Measurements from ENCODE around the gene HIRA. TPM values are rescaled to one million over a fixed set of nuclear protein-coding genes. Genes with fewer than 3 reads are reported as not detected.

The HIRA gene
- total and polyA plus RNA-seq, 2 experiments from 2014 or later: 9.4 to 58.3 TPM

DNA sequence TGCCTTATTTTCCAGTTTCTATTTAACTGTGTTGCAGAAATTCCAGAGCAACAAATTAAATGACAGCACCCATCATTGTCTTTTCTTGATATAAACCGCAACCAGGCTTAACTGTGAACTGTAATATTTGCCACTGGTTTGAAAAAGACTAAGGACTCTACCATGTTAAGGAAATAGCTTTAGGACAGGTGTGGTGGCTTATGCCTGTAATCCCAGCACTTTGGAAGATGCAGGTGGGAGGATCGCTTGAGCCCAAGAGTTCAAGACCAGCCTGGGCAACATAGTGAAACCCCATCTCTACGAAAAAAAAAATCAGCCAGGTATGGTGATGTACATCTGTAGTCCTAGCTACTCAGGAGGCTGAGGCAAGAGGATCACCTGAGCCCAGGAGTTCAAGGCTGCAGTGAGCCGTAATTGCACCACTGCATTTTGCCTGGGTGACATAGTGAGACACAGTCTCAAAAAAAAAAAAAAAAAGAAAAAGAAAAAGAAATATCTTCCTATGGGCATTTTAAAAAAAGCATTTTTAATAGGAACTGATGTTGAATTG is 28.8 kb downstream of the HIRA start:
- Histone ChIP-seq H4K20me1 (replicated peaks; ENCODE audit: insufficient read depth) (peaks cover 14% of the 10 kb centered on the region), H3K27ac (ENCODE audit: low read depth) (no peak overlapping the region), H3K36me3 (ENCODE audit: insufficient read depth) (peaks cover 25% of the 10 kb centered on the region), H2AFZ (no peak overlapping the region), H3K4me3 (no peak overlapping the region), H3K4me1 (ENCODE audit: insufficient read depth) (no peaks in the 10 kb centered on the region), H3K79me2 (replicated peaks; ENCODE audit: insufficient read depth) (peaks cover 3% of the 10 kb centered on the region; the same call in 1 of the 2 replicates), H3K4me2 (no peak overlapping the region), H3K27me3 (ENCODE audit: insufficient read depth) (no peaks in the 10 kb centered on the region), H3K9me2 (ENCODE audit: insufficient read depth) (no peaks in the 10 kb centered on the region), H3F3A (replicated peaks; ENCODE audit: low read depth) (no peaks in the 10 kb centered on the region)
- H3K36me3 Mint-ChIP-seq (ENCODE audit: low read depth): peaks cover 60% of the 10 kb centered on the region
- DNase-seq (ENCODE audit: low spot score) (no peak), ATAC-seq (no peak)
- H3K27me3 Mint-ChIP-seq (ENCODE audit: insufficient read depth, low read depth, poor library complexity): peaks cover 13% of the 10 kb centered on the region
- no peaks in the 10 kb centered on the region for H3K4me1 Mint-ChIP-seq
- H3K27ac Mint-ChIP-seq: no peak overlapping the region
- TF ChIP-seq, protein P1, sequence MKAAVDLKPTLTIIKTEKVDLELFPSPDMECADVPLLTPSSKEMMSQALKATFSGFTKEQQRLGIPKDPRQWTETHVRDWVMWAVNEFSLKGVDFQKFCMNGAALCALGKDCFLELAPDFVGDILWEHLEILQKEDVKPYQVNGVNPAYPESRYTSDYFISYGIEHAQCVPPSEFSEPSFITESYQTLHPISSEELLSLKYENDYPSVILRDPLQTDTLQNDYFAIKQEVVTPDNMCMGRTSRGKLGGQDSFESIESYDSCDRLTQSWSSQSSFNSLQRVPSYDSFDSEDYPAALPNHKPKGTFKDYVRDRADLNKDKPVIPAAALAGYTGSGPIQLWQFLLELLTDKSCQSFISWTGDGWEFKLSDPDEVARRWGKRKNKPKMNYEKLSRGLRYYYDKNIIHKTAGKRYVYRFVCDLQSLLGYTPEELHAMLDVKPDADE (IDR thresholded peaks at IDR 0.05): no peak
- TF ChIP-seq NANOG (IDR thresholded peaks at IDR 0.05; ENCODE audit: borderline replicate concordance): no peak
- TF ChIP-seq POLR2AphosphoS5 (IDR thresholded peaks at IDR 0.05; ENCODE audit: low read depth): no peak
- no peak for TF ChIP-seq REST (IDR thresholded peaks at IDR 0.05; ENCODE audit: unreplicated experiment)
- no peak for TF ChIP-seq ZNF114 (CRISPR knock-in tag; IDR thresholded peaks at IDR 0.05)
- no peak for TF ChIP-seq STAT1 (IDR thresholded peaks at IDR 0.05; ENCODE audit: unreplicated experiment)
- no peak for TF ChIP-seq CREB1 (CRISPR knock-in tag; IDR thresholded peaks at IDR 0.05; ENCODE audit: low read depth)
- no peak overlapping the region for H3K4me3 Mint-ChIP-seq
- H3K9me3 Mint-ChIP-seq: no peaks in the 10 kb centered on the region

DNA sequence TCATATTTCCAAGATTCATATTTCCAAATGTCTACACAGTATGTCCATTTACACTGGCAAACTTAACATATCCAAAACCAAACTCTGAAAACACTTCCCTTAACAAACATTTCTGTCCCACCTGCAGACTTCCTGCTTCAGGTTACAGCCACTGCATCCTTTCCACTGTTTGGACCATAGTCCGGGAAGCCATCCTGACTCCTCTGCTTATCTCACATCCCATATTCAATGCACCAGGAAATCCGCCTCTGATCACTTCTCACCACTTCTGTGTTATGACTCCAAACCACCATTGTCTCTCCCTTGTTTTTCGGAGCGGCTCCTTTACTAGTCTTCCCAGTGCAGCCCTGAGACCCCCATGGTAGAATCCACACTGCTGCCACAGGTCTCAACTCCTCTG is 30.1 kb downstream of the HIRA start:
- peaks cover 13% of the 10 kb centered on the region for H4K20me1 ChIP-seq (replicated peaks; ENCODE audit: insufficient read depth)
- DNase-seq (ENCODE audit: low spot score) (no peak), ATAC-seq (no peak)
- Mint-ChIP-seq H3K27me3 (ENCODE audit: insufficient read depth, low read depth, poor library complexity) (peaks cover 12% of the 10 kb centered on the region), H3K9me3 (no peaks in the 10 kb centered on the region), H3K4me1 (no peaks in the 10 kb centered on the region), H3K36me3 (ENCODE audit: low read depth) (peaks cover 59% of the 10 kb centered on the region), H3K27ac (no peak overlapping the region), H3K4me3 (no peak overlapping the region)
- H3K27ac ChIP-seq (ENCODE audit: low read depth): no peak overlapping the region
- no peak overlapping the region for H3K4me3 ChIP-seq
- no peak overlapping the region for H2AFZ ChIP-seq
- H3K4me1 ChIP-seq (ENCODE audit: insufficient read depth): no peaks in the 10 kb centered on the region
- no peaks in the 10 kb centered on the region for H3F3A ChIP-seq (replicated peaks; ENCODE audit: low read depth)
- H3K27me3 ChIP-seq (ENCODE audit: insufficient read depth): no peaks in the 10 kb centered on the region
- no peaks in the 10 kb centered on the region for H3K9me2 ChIP-seq (ENCODE audit: insufficient read depth)
- peaks cover 3% of the 10 kb centered on the region; the same call in 1 of the 2 replicates for H3K79me2 ChIP-seq (replicated peaks; ENCODE audit: insufficient read depth)
- H3K4me2 ChIP-seq: no peak overlapping the region
- peaks cover 18% of the 10 kb centered on the region for H3K36me3 ChIP-seq (ENCODE audit: insufficient read depth)
- TF ChIP-seq REST (IDR thresholded peaks at IDR 0.05; ENCODE audit: unreplicated experiment) (no peak), CREB1 (CRISPR knock-in tag; IDR thresholded peaks at IDR 0.05; ENCODE audit: low read depth) (no peak), STAT1 (IDR thresholded peaks at IDR 0.05; ENCODE audit: unreplicated experiment) (no peak), NANOG (IDR thresholded peaks at IDR 0.05; ENCODE audit: borderline replicate concordance) (no peak)
